ENCODE data around the gene RASGRP3.
A peak's percentile ranks its signal among the peaks of the same experiment; 100 is the strongest.

RASGRP3 gene

DNA sequence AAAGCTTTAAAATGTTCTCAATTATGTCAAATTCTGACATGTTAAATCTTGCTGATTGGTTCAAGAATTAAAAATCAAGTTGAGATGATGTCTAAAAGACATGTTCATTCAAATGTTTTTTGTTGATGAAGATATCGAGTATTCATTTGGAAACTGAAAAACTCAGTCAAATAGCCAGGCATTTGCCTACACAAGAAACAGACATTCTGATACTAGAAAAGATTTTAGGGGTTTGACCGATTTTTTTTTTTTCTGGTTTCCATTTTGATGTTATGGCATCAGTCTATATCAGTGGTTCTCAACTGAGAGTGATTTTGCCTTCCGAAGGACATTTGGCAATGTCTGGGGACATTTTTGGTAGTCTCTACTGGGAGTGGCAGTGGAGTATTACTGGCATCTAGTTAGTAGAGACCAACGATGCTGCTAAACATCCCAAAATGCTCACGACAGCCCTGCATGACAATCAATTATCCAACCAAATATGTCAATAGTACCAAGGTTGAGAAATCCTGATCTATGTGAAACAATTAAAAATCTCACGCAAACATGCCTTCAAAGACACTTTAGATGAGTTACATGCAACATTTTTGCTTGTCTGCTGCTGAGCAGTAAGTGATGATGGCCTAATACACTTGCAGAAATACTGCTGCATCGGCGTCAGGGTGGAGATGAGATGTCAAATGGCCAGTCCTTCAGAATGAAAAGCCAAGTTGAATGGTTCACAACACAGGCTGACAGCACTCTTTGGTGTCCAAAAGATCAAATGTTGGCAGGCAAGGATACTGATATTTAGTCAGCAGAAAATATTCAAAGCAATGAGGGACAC is 12.5 kb downstream of the RASGRP3 start:
- H3K4me3 ChIP-seq (ENCODE audit: low read depth, low read length, poor library complexity, severe bottlenecking): no peak overlapping the region
- peaks cover 14% of the 10 kb centered on the region for H3K9me3 ChIP-seq (ENCODE audit: low read length)
- no peaks in the 10 kb centered on the region for H3K9me2 ChIP-seq (ENCODE audit: low read depth, low read length)
- peaks cover 58% of the 10 kb centered on the region for H3K4me1 ChIP-seq (ENCODE audit: insufficient read depth, low read length, severe bottlenecking)
- H3K9ac ChIP-seq (ENCODE audit: low read length): no peak overlapping the region
- no peaks in the 10 kb centered on the region for H3F3A ChIP-seq (ENCODE audit: insufficient read depth, low read length)
- H3K79me2 ChIP-seq (ENCODE audit: insufficient read depth, low read length): peaks cover 3% of the 10 kb centered on the region; the same call in 1 of the 2 replicates
- H2AFZ ChIP-seq (ENCODE audit: low read length): no peak overlapping the region
- H3K27ac ChIP-seq (ENCODE audit: low read depth, low read length, poor library complexity, severe bottlenecking): no peak overlapping the region
- H3K27me3 ChIP-seq (ENCODE audit: insufficient read depth, low read length): no peaks in the 10 kb centered on the region
- no peaks in the 10 kb centered on the region for H4K20me1 ChIP-seq (ENCODE audit: insufficient read depth, low read length)
- peaks cover 39% of the 10 kb centered on the region for H3K36me3 ChIP-seq (ENCODE audit: insufficient read depth, low read length)
- TF ChIP-seq EZH2 (IDR thresholded peaks at IDR 0.05; ENCODE audit: borderline replicate concordance, low read length): no peak
- TF ChIP-seq, protein P1, sequence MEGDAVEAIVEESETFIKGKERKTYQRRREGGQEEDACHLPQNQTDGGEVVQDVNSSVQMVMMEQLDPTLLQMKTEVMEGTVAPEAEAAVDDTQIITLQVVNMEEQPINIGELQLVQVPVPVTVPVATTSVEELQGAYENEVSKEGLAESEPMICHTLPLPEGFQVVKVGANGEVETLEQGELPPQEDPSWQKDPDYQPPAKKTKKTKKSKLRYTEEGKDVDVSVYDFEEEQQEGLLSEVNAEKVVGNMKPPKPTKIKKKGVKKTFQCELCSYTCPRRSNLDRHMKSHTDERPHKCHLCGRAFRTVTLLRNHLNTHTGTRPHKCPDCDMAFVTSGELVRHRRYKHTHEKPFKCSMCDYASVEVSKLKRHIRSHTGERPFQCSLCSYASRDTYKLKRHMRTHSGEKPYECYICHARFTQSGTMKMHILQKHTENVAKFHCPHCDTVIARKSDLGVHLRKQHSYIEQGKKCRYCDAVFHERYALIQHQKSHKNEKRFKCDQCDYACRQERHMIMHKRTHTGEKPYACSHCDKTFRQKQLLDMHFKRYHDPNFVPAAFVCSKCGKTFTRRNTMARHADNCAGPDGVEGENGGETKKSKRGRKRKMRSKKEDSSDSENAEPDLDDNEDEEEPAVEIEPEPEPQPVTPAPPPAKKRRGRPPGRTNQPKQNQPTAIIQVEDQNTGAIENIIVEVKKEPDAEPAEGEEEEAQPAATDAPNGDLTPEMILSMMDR (IDR thresholded peaks at IDR 0.05; ENCODE audit: low read length): no peak
- H3K4me2 ChIP-seq (ENCODE audit: low read length): 0 out of 2 replicates have a peak overlapping the region, but pooled peaks have one; percentile 12

DNA sequence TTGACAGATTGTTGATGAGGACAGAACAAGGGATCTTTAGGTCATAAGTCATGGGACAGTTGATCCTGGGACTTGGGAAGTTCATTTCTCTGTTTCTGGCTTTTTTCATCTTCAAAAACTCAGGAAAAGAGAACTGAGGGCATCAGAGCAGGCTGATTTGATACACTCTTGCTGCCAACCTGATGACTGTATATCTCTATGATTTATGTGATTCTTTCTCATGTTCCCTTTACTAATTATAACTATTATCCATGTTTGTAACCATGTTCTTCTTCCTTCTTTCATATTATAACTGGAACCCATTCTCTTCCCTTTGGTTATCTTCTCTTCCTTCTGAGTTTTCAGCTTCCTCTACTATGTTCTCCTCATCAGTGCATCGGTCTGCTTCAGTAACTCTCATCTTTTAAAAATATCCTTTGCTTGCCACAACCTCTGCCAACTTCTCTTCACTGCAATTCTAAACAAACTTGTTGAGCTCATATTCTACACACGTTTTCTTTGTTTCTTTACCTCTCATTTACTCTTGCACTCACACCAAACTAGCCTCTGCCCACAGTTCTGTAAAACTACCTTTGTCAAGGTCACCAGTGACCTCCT is 13.5 kb downstream of the RASGRP3 start:
- no peak overlapping the region for H3K9ac ChIP-seq (ENCODE audit: low read length)
- no peak for TF ChIP-seq EZH2 (IDR thresholded peaks at IDR 0.05; ENCODE audit: borderline replicate concordance, low read length)
- TF ChIP-seq, protein P1 (IDR thresholded peaks at IDR 0.05; ENCODE audit: low read length): no peak
- H3K9me2 ChIP-seq (ENCODE audit: low read depth, low read length): no peaks in the 10 kb centered on the region
- H2AFZ ChIP-seq (ENCODE audit: low read length): no peak overlapping the region
- peaks cover 10% of the 10 kb centered on the region; the same call in 1 of the 2 replicates for H3K9me3 ChIP-seq (ENCODE audit: low read length)
- H3K4me1 ChIP-seq (ENCODE audit: insufficient read depth, low read length, severe bottlenecking): peaks cover 61% of the 10 kb centered on the region
- no peaks in the 10 kb centered on the region for H3K79me2 ChIP-seq (ENCODE audit: insufficient read depth, low read length)
- H3K4me2 ChIP-seq (ENCODE audit: low read length): no peak overlapping the region; the same call in 1 of the 2 replicates
- H3K27ac ChIP-seq (ENCODE audit: low read depth, low read length, poor library complexity, severe bottlenecking): peak overlapping the region; percentile 15
- no peak overlapping the region for H3K4me3 ChIP-seq (ENCODE audit: low read depth, low read length, poor library complexity, severe bottlenecking)
- peaks cover 29% of the 10 kb centered on the region for H3K36me3 ChIP-seq (ENCODE audit: insufficient read depth, low read length)
- no peaks in the 10 kb centered on the region for H3F3A ChIP-seq (ENCODE audit: insufficient read depth, low read length)
- H4K20me1 ChIP-seq (ENCODE audit: insufficient read depth, low read length): no peaks in the 10 kb centered on the region
- no peaks in the 10 kb centered on the region for H3K27me3 ChIP-seq (ENCODE audit: insufficient read depth, low read length)

DNA sequence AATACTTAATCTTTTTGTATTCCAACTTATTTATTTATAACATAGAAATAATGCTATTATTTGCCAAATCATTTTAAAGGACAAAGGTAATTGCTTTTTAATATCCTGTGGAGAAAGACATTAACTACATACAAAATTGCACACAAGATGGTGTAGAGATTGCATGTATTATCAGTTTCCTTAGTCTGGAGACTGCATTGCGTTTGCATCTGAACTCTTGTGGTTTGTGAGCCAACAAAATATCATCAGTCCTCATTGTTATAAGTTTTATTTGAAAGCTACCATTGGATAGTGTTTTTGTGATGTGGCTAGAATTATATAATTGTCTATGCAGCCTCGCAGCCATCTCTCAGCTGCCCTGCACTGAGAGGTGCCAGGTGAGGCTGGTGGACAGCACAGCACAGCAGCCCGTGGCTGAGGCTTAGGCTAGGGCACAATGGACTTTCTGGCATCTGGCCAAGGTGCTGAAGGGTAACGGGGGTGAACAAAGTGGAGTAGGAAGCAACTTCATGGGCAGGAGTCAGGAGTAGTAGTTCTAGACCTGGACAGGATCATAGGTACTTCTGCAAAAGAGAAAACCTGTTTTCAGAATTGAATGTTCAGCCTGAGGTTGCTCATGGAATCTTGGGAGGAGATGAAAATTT is 15.1 kb downstream of the RASGRP3 start:
- peaks cover 4% of the 10 kb centered on the region; the same call in 1 of the 2 replicates for H3K9me3 ChIP-seq (ENCODE audit: low read length)
- no peak overlapping the region for H3K4me3 ChIP-seq (ENCODE audit: low read depth, low read length, poor library complexity, severe bottlenecking)
- peaks cover 12% of the 10 kb centered on the region; the same call in 1 of the 2 replicates for H3K36me3 ChIP-seq (ENCODE audit: insufficient read depth, low read length)
- no peaks in the 10 kb centered on the region for H3K27me3 ChIP-seq (ENCODE audit: insufficient read depth, low read length)
- no peaks in the 10 kb centered on the region for H3K9me2 ChIP-seq (ENCODE audit: low read depth, low read length)
- peaks cover 78% of the 10 kb centered on the region for H3K4me1 ChIP-seq (ENCODE audit: insufficient read depth, low read length, severe bottlenecking)
- no peaks in the 10 kb centered on the region; the same call in 1 of the 2 replicates for H3F3A ChIP-seq (ENCODE audit: insufficient read depth, low read length)
- H3K9ac ChIP-seq (ENCODE audit: low read length): no peak overlapping the region
- H3K4me2 ChIP-seq (ENCODE audit: low read length): no peak overlapping the region
- no peak overlapping the region for H2AFZ ChIP-seq (ENCODE audit: low read length)
- H4K20me1 ChIP-seq (ENCODE audit: insufficient read depth, low read length): no peaks in the 10 kb centered on the region
- H3K27ac ChIP-seq (ENCODE audit: low read depth, low read length, poor library complexity, severe bottlenecking): no peak overlapping the region
- H3K79me2 ChIP-seq (ENCODE audit: insufficient read depth, low read length): no peaks in the 10 kb centered on the region
- TF ChIP-seq, protein P1 (IDR thresholded peaks at IDR 0.05; ENCODE audit: low read length): no peak
- TF ChIP-seq EZH2 (IDR thresholded peaks at IDR 0.05; ENCODE audit: borderline replicate concordance, low read length): no peak
